HCT116 (cell line): ENCODE results near the gene SARNP. TPM values are rescaled to one million over a fixed set of nuclear protein-coding genes. Genes with fewer than 3 reads are reported as not detected.

Source experiments
- ATAC-seq: fragments of 200-7000 bp; cut with Tn5 transposase; 2 replicates; pipeline ENCODE4 v1.9.1; 2020; ENCODE audit warnings: mild to moderate bottlenecking, moderate library complexity
- BruUV-seq: library from RNA; stranded (reverse); fragments of 400-500 nt; replicated peaks from 2 replicates; lab custom pipeline; 2021; lab: Mats Ljungman, UMichigan
- CTCF ChIA-PET: fragments of 300-600 bp; sonication (Branson Sonifier 250); formaldehyde crosslinking; loops from one replicate; lab custom pipeline; 2021; ENCODE audit warnings: antibody characterized with exemption; lab: Charles Lee
- POLR2A ChIA-PET: fragments of 300-600, 350-600 bp; sonication (Branson Sonifier 250); formaldehyde crosslinking; loops from one replicate; lab custom pipeline; 2021; ENCODE audit warnings: antibody characterized with exemption; lab: Charles Lee
- RAD21 ChIA-PET, 2 experiments: fragments of 300-600 bp; sonication (Branson Sonifier 250); formaldehyde crosslinking; loops; one replicate each; lab custom pipeline; 2023; ENCODE audit warnings: low total read pairs in 2 of 2; ENCODE audit not compliant: uncharacterized antibody in 2 of 2, unreplicated experiment in 2 of 2, low non-redundant PET in 1 of 2; lab: Charles Lee
- DNase-seq: peaks from one replicate; pipeline ENCODE4 v3.0.0-alpha.2; 2010; ENCODE audit warnings: low read depth, low spot score
- H2AFZ ChIP-seq: fragments of 200-600 bp; shearing (Covaris generic), sonication (generic); 2 replicates; pipeline ENCODE4 v1.6.1; 2017; ENCODE audit warnings: low read depth, mixed run types, mixed read lengths, antibody characterized with exemption, low read length; ENCODE audit not compliant: poor library complexity, severe bottlenecking
- H3K27ac ChIP-seq: 2 replicates; pipeline ENCODE4 v1.5.1; 2012; ENCODE audit warnings: low read depth, low read length
- H3K27me3 ChIP-seq: fragments of 200-600 bp; sonication (generic); 2 replicates; pipeline ENCODE4 v1.6.1; 2016; ENCODE audit warnings: mixed run types, low read length, mixed read lengths; ENCODE audit not compliant: insufficient read depth
- H3K36me3 ChIP-seq, 2 experiments: fragments of 200-500 bp in 1 of 2; fragments of 200-600 bp in 1 of 2; sonication (Bioruptor generic) in 1 of 2; sonication (generic) in 1 of 2; 2 replicates each; pipeline versions ENCODE4 v1.5.1 to v1.6.1; 2014 to 2016; ENCODE audit warnings: low read length in 2 of 2, inconsistent platforms in 1 of 2, mixed read lengths in 1 of 2, mixed run types in 1 of 2; ENCODE audit not compliant: insufficient read depth in 2 of 2, control insufficient read depth in 1 of 2
- H3K4me1 ChIP-seq, 2 experiments: fragments of 200-600 bp in 1 of 2; sonication (generic) in 1 of 2; 2 replicates each; pipeline versions ENCODE4 v1.5.1 to v1.6.1; 2012 to 2017; ENCODE audit warnings: low read length in 2 of 2, inconsistent platforms in 1 of 2, mild to moderate bottlenecking in 1 of 2, mixed read lengths in 1 of 2, mixed run types in 1 of 2, moderate library complexity in 1 of 2; ENCODE audit not compliant: insufficient read depth in 2 of 2, control insufficient read depth in 1 of 2
- H3K4me2 ChIP-seq: fragments of 200-600 bp; sonication (generic); 2 replicates; pipeline ENCODE4 v1.6.1; 2017; ENCODE audit warnings: mixed run types, low read length, mixed read lengths
- H3K4me3 ChIP-seq, 2 experiments: fragments of 200-600 bp in 1 of 2; sonication (generic) in 1 of 2; replicated peaks in 1 of 2; 2 replicates each; pipeline ENCODE4 v1.5.1; 2011 to 2016; ENCODE audit warnings: low read length in 2 of 2, control low read depth in 1 of 2, low read depth in 1 of 2, mild to moderate bottlenecking in 1 of 2, mixed read lengths in 1 of 2, mixed run types in 1 of 2
- H3K79me2 ChIP-seq: fragments of 200-600 bp; sonication (generic); 2 replicates; pipeline ENCODE4 v1.6.1; 2017; ENCODE audit warnings: mild to moderate bottlenecking, mixed run types, low read length, moderate library complexity, mixed read lengths; ENCODE audit not compliant: insufficient read depth
- H3K9ac ChIP-seq: fragments of 200-600 bp; sonication (generic); 2 replicates; pipeline ENCODE4 v1.6.1; 2016; ENCODE audit warnings: low read length, mixed read lengths
- H3K9me2 ChIP-seq: fragments of 200-600 bp; sonication (generic), shearing (Covaris generic); 2 replicates; pipeline ENCODE4 v1.6.1; 2017; ENCODE audit warnings: mixed run types, mild to moderate bottlenecking, moderate library complexity; ENCODE audit not compliant: insufficient read depth
- H3K9me3 ChIP-seq, 2 experiments: fragments of 200-500 bp in 1 of 2; fragments of 200-600 bp in 1 of 2; sonication (Bioruptor generic) in 1 of 2; sonication (generic) in 1 of 2; 2 replicates each; pipeline ENCODE4 v1.6.1; 2014 to 2017; ENCODE audit warnings: low read length in 2 of 2, mixed read lengths in 2 of 2, inconsistent platforms in 1 of 2, low read depth in 1 of 2, mild to moderate bottlenecking in 1 of 2, mixed run types in 1 of 2, moderate library complexity in 1 of 2; ENCODE audit not compliant: control insufficient read depth in 1 of 2, insufficient read depth in 1 of 2
- H4K20me1 ChIP-seq: fragments of 200-600 bp; sonication (generic), shearing (Covaris generic); 2 replicates; pipeline ENCODE4 v1.6.1; 2017; ENCODE audit warnings: mixed run types, mild to moderate bottlenecking, moderate library complexity; ENCODE audit not compliant: insufficient read depth
- EGR1 ChIP-seq: IDR thresholded peaks from 2 replicates; pipeline ENCODE4 v1.6.1; 2012; ENCODE audit warnings: low read depth
- ELF1 ChIP-seq: IDR thresholded peaks from 2 replicates; pipeline ENCODE4 v1.6.1; 2012; ENCODE audit warnings: low read depth, borderline replicate concordance
- EZH2 ChIP-seq: fragments of 200-600 bp; sonication (generic); IDR thresholded peaks from 2 replicates; pipeline ENCODE4 v1.6.1; 2017; ENCODE audit warnings: antibody characterized with exemption, mixed run types
- EZH2phosphoT487 ChIP-seq: fragments of 200-600 bp; IDR thresholded peaks from 2 replicates; pipeline ENCODE4 v1.6.1; 2018; ENCODE audit warnings: antibody characterized with exemption, borderline replicate concordance
- FOSL1 ChIP-seq: IDR thresholded peaks from 2 replicates; pipeline ENCODE4 v1.6.1; 2012; ENCODE audit warnings: low read depth
- JUND ChIP-seq: IDR thresholded peaks from 2 replicates; pipeline ENCODE4 v1.6.1; 2012
- POLR2A ChIP-seq: IDR thresholded peaks from 2 replicates; pipeline ENCODE4 v1.7.0; 2011; ENCODE audit warnings: borderline replicate concordance; ENCODE audit not compliant: insufficient read depth, insufficient read length; ENCODE audit errors: extremely low read depth
- RAD21 ChIP-seq: IDR thresholded peaks from 2 replicates; pipeline ENCODE4 v1.6.1; 2012; ENCODE audit warnings: low read depth, mild to moderate bottlenecking
- SP1 ChIP-seq: IDR thresholded peaks from 2 replicates; pipeline ENCODE4 v1.6.1; 2012; ENCODE audit warnings: low read depth
- SRF ChIP-seq: IDR thresholded peaks from 2 replicates; pipeline ENCODE4 v1.6.1; 2012; ENCODE audit warnings: low read depth
- YY1 ChIP-seq: IDR thresholded peaks from 2 replicates; pipeline ENCODE4 v1.6.1; 2011; ENCODE audit warnings: low read length, low read depth, moderate library complexity, mild to moderate bottlenecking; ENCODE audit not compliant: insufficient replicate concordance; ENCODE audit errors: extremely low read depth
- ZFX ChIP-seq: fragments of 450-650 bp; IDR thresholded peaks from 2 replicates; pipeline ENCODE4 v1.6.1; 2017
- ZNF274 ChIP-seq: fragments of 200-500 bp; sonication (Bioruptor generic); IDR thresholded peaks from 2 replicates; pipeline ENCODE4 v1.6.1; 2014; ENCODE audit warnings: mild to moderate bottlenecking, low read depth, low read length, inconsistent platforms
- intact Hi-C: fragments of 100-400 bp; cut with micrococcal nuclease; formaldehyde crosslinking; loops from 2 replicates; pipeline ENCODE4 v1.10.0; 2022
- total RNA-seq: library from RNA; stranded (reverse); gene quantifications from one replicate; pipeline ENCODE4 v1.2.1, GENCODE V29; 2021; ENCODE audit not compliant: unreplicated experiment
- TF ChIP-seq, protein P1 (sequence below): IDR thresholded peaks from 2 replicates; pipeline ENCODE4 v1.6.1; 2012; ENCODE audit warnings: low read depth
- TF ChIP-seq, protein P2 (sequence below): IDR thresholded peaks from 2 replicates; pipeline ENCODE4 v1.6.1; 2012
- TF ChIP-seq, protein P3 (sequence below): IDR thresholded peaks from 2 replicates; pipeline ENCODE4 v1.6.1; 2012

The SARNP gene
- total RNA-seq, 1 experiment from 2014 or later, result 82.4 TPM

DNA sequence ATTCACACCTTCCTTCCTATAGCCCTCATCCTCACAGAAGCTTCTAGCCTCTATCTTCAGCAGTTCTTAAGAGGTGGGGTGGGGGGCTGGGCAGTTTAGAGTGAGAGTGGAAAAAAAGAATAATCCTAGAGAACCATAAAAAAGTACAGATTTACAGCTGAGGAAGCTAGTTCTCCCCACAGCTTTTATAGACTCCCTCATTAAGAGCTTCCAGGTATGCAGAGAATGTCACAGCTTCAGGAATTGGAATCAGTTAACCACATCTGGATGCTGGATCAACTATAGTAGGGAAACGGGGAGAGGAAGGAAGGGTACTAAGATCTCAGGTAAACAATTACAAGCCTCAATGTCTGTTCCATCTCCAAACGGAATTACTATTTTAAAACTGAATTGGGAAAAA, 62.3 kb downstream of the SARNP start:
- POLR2A ChIA-PET, result no interaction called here
- ATAC-seq (no peak), DNase-seq (no peak)
- H3K4me1 ChIP-seq, result no peaks in the 10 kb centered on the region
- intact Hi-C loops, result no loop called here
- no peak for TF ChIP-seq EZH2phosphoT487
- no peak for TF ChIP-seq YY1
- TF ChIP-seq SRF, result no peak
- no peak for TF ChIP-seq EZH2
- TF ChIP-seq, protein P1, sequence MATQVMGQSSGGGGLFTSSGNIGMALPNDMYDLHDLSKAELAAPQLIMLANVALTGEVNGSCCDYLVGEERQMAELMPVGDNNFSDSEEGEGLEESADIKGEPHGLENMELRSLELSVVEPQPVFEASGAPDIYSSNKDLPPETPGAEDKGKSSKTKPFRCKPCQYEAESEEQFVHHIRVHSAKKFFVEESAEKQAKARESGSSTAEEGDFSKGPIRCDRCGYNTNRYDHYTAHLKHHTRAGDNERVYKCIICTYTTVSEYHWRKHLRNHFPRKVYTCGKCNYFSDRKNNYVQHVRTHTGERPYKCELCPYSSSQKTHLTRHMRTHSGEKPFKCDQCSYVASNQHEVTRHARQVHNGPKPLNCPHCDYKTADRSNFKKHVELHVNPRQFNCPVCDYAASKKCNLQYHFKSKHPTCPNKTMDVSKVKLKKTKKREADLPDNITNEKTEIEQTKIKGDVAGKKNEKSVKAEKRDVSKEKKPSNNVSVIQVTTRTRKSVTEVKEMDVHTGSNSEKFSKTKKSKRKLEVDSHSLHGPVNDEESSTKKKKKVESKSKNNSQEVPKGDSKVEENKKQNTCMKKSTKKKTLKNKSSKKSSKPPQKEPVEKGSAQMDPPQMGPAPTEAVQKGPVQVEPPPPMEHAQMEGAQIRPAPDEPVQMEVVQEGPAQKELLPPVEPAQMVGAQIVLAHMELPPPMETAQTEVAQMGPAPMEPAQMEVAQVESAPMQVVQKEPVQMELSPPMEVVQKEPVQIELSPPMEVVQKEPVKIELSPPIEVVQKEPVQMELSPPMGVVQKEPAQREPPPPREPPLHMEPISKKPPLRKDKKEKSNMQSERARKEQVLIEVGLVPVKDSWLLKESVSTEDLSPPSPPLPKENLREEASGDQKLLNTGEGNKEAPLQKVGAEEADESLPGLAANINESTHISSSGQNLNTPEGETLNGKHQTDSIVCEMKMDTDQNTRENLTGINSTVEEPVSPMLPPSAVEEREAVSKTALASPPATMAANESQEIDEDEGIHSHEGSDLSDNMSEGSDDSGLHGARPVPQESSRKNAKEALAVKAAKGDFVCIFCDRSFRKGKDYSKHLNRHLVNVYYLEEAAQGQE, result no peak
- TF ChIP-seq, protein P2, sequence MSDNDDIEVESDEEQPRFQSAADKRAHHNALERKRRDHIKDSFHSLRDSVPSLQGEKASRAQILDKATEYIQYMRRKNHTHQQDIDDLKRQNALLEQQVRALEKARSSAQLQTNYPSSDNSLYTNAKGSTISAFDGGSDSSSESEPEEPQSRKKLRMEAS, result no peak
- no peak for TF ChIP-seq FOSL1
- TF ChIP-seq ZNF274, result no peak
- TF ChIP-seq ZFX, result no peak
- TF ChIP-seq, protein P3, sequence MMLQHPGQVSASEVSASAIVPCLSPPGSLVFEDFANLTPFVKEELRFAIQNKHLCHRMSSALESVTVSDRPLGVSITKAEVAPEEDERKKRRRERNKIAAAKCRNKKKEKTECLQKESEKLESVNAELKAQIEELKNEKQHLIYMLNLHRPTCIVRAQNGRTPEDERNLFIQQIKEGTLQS, result no peak
- TF ChIP-seq RAD21, result no peak
- TF ChIP-seq POLR2A, result no peak
- TF ChIP-seq EGR1, result no peak
- no peak for TF ChIP-seq JUND
- TF ChIP-seq ELF1, result no peak
- no peak for TF ChIP-seq SP1
- TF ChIP-seq, all 23 proteins: peak for 0
- H3K4me3 ChIP-seq, result no peak overlapping the region
- ChIA-PET CTCF (no interaction called here), RAD21 (no interaction called here)
- no TSS peak for BruUV-seq
- H3K79me2 ChIP-seq, result no peaks in the 10 kb centered on the region; the same call in 1 of the 2 replicates
- no peaks in the 10 kb centered on the region for H3K9me3 ChIP-seq
- no peak overlapping the region for H3K27ac ChIP-seq
- no peaks in the 10 kb centered on the region for H4K20me1 ChIP-seq
- no peak overlapping the region for H2AFZ ChIP-seq
- peaks cover 41 to 48% of the 10 kb centered on the region in 2 experiments for H3K36me3 ChIP-seq
- H3K9me2 ChIP-seq, result no peaks in the 10 kb centered on the region
- no peak overlapping the region for H3K9ac ChIP-seq
- H3K27me3 ChIP-seq, result no peaks in the 10 kb centered on the region
- no peak overlapping the region for H3K4me2 ChIP-seq
